GM12892 (cell line): ENCODE measurements around the gene ERFL.
A peak's percentile ranks its signal among the peaks of the same experiment; 100 is the strongest.

ENCODE experiments used
- DNase-seq: peaks from one replicate; pipeline ENCODE4 v3.0.0; 2011; ENCODE audit not compliant: insufficient read length
- FAIRE-seq: peaks from 2 replicates; lab custom pipeline; 2011; peaks lifted over from hg19 to GRCh38; lab: Jason Lieb, UNC
- POLR2A ChIP-seq: IDR thresholded peaks from 2 replicates; pipeline ENCODE4 v1.6.1; 2011; ENCODE audit warnings: low read depth, low read length, control low read depth
- POLR2AphosphoS5 ChIP-seq: IDR thresholded peaks from 2 replicates; pipeline ENCODE4 v1.6.1; 2011; ENCODE audit warnings: low read depth, low read length, control low read depth
- TAF1 ChIP-seq: IDR thresholded peaks from 2 replicates; pipeline ENCODE4 v1.6.1; 2011; ENCODE audit warnings: low read depth, mild to moderate bottlenecking, control low read depth, low read length, borderline replicate concordance

ERFL gene

GRCh38 chr19:41906916-41907680 is 21.2 kb downstream of the ERFL start:
- TF ChIP-seq TAF1 (no peak), POLR2AphosphoS5 (no peak), POLR2A (no peak)
- FAIRE-seq (no peak), DNase-seq (no peak)

- TF ChIP-seq POLR2AphosphoS5 (no peak), POLR2A (no peak), TAF1 (no peak)
- DNase-seq (no peak), FAIRE-seq (no peak)
Measured at GRCh38 chr19:41906271-41906670, 22.0 kb downstream of the ERFL start.

- no peak for TF ChIP-seq POLR2A
- TF ChIP-seq POLR2AphosphoS5 = peak; percentile 45; the same call in 1 of the 2 replicates
- DNase-seq (no peak), FAIRE-seq (no peak)
Measured at GRCh38 chr19:41905273-41906002, 22.8 kb downstream of the ERFL start.

GRCh38 chr19:41904118-41904870 is 24.0 kb downstream of the ERFL start:
- DNase-seq (no peak), FAIRE-seq (no peak)
- no peak for TF ChIP-seq TAF1
- no peak for TF ChIP-seq POLR2A
- TF ChIP-seq POLR2AphosphoS5 = no peak

GRCh38 chr19:41903193-41903953 is 24.9 kb downstream of the ERFL start:
- TF ChIP-seq TAF1 (no peak), POLR2AphosphoS5 (no peak), POLR2A (no peak)
- no peak for FAIRE-seq
- DNase-seq = no peak

- DNase-seq (no peak), FAIRE-seq (no peak)
- TF ChIP-seq POLR2AphosphoS5 (no peak), POLR2A (no peak), TAF1 (no peak)
Measured at GRCh38 chr19:41902594-41902993, 25.7 kb downstream of the ERFL start.

GRCh38 chr19:41901707-41902360 is 26.4 kb downstream of the ERFL start:
- no peak for DNase-seq
- no peak for FAIRE-seq
- TF ChIP-seq POLR2A = no peak
- no peak for TF ChIP-seq TAF1
- TF ChIP-seq POLR2AphosphoS5 = no peak

GRCh38 chr19:41898235-41898634 is 30.0 kb downstream of the ERFL start:
- FAIRE-seq (no peak), DNase-seq (no peak)
- TF ChIP-seq TAF1 = no peak
- TF ChIP-seq POLR2AphosphoS5 = no peak
- TF ChIP-seq POLR2A = no peak

GRCh38 chr19:41897820-41898219 is 30.4 kb downstream of the ERFL start:
- DNase-seq (no peak), FAIRE-seq (no peak)
- TF ChIP-seq TAF1 (no peak), POLR2AphosphoS5 (no peak), POLR2A (no peak)

- no peak for TF ChIP-seq POLR2AphosphoS5
- no peak for TF ChIP-seq TAF1
- TF ChIP-seq POLR2A = no peak
- FAIRE-seq = no peak
- no peak for DNase-seq
Measured at GRCh38 chr19:41897181-41897580, 31.1 kb downstream of the ERFL start.

GRCh38 chr19:41896581-41896942 is 31.7 kb downstream of the ERFL start:
- FAIRE-seq (no peak), DNase-seq (no peak)
- TF ChIP-seq POLR2A (no peak), TAF1 (no peak), POLR2AphosphoS5 (no peak)
